PC-9 (cell line): ENCODE measurements around the gene CD84.

Experiments used
- EZH2 ChIP-seq: fragments of 200-600 bp; sonication (generic); IDR thresholded peaks from 2 replicates; pipeline ENCODE4 v1.8.0; 2017; ENCODE audit warnings: antibody characterized with exemption, low read depth
- TF ChIP-seq, protein P1 (sequence below): fragments of 200-600 bp; sonication (generic); conservative IDR thresholded peaks from 2 replicates; pipeline ENCODE4 v1.6.1; 2017; ENCODE audit warnings: mixed run types, antibody characterized with exemption, mild to moderate bottlenecking, moderate library complexity

- TF ChIP-seq, protein P1, sequence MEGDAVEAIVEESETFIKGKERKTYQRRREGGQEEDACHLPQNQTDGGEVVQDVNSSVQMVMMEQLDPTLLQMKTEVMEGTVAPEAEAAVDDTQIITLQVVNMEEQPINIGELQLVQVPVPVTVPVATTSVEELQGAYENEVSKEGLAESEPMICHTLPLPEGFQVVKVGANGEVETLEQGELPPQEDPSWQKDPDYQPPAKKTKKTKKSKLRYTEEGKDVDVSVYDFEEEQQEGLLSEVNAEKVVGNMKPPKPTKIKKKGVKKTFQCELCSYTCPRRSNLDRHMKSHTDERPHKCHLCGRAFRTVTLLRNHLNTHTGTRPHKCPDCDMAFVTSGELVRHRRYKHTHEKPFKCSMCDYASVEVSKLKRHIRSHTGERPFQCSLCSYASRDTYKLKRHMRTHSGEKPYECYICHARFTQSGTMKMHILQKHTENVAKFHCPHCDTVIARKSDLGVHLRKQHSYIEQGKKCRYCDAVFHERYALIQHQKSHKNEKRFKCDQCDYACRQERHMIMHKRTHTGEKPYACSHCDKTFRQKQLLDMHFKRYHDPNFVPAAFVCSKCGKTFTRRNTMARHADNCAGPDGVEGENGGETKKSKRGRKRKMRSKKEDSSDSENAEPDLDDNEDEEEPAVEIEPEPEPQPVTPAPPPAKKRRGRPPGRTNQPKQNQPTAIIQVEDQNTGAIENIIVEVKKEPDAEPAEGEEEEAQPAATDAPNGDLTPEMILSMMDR = no peak
- no peak for TF ChIP-seq EZH2
Measured at GRCh38 chr1:160619742-160620277, 40.5 kb upstream of the CD84 start.
